HepG2 (cell line): ENCODE data around the gene PROC. TPM values are rescaled to one million over a fixed set of nuclear protein-coding genes. Genes with fewer than 3 reads are reported as not detected.
A peak's percentile ranks its signal among the peaks of the same experiment; 100 is the strongest.

Experiments used
- ATAD3A ChIP-seq: sonication (generic); formaldehyde crosslinking; IDR thresholded peaks from 2 replicates; pipeline ENCODE4 v1.4.0; 2020; ENCODE audit warnings: missing genetic modification reagents
- CAMTA2 ChIP-seq: sonication (generic); formaldehyde crosslinking; IDR thresholded peaks from 2 replicates; pipeline ENCODE4 v1.4.0; 2020; ENCODE audit warnings: mild to moderate bottlenecking, missing genetic modification reagents, borderline replicate concordance
- HBP1 ChIP-seq: IDR thresholded peaks from 2 replicates; pipeline ENCODE4 v1.6.1; 2016; ENCODE audit warnings: low read depth, control low read depth
- HNF4G ChIP-seq, 2 experiments: sonication (generic) in 1 of 2; formaldehyde crosslinking in 1 of 2; IDR thresholded peaks; 2 replicates each; pipeline versions ENCODE4 v1.4.0 to v1.6.1; 2011 to 2020; ENCODE audit warnings: borderline replicate concordance in 2 of 2, low read depth in 2 of 2, mild to moderate bottlenecking in 2 of 2, low read length in 1 of 2, missing genetic modification reagents in 1 of 2, moderate library complexity in 1 of 2
- MAZ ChIP-seq, 2 experiments: sonication (generic) in 1 of 2; formaldehyde crosslinking in 1 of 2; IDR thresholded peaks; 2 replicates each; pipeline versions ENCODE4 v1.5.0 to v1.6.1; 2012 to 2020; ENCODE audit warnings: low read depth in 2 of 2, mild to moderate bottlenecking in 2 of 2, borderline replicate concordance in 1 of 2, improper control_type of control experiment in 1 of 2, low read length in 1 of 2, missing genetic modification reagents in 1 of 2, moderate library complexity in 1 of 2
- NCOA1 ChIP-seq: sonication (generic); formaldehyde crosslinking; IDR thresholded peaks from 2 replicates; pipeline ENCODE4 v1.9.0; 2021; ENCODE audit warnings: missing genetic modification reagents
- NR0B2 ChIP-seq: sonication (generic); formaldehyde crosslinking; IDR thresholded peaks from 2 replicates; pipeline ENCODE4 v1.4.0; 2020; ENCODE audit warnings: mild to moderate bottlenecking, missing genetic modification reagents
- RARA ChIP-seq: IDR thresholded peaks from 2 replicates; pipeline ENCODE4 v1.6.1; 2016; ENCODE audit warnings: missing genetic modification reagents, missing compliant biosample characterization
- SMAD1 ChIP-seq: sonication (generic); formaldehyde crosslinking; IDR thresholded peaks from 2 replicates; pipeline ENCODE4 v1.4.0; 2020; ENCODE audit warnings: missing genetic modification reagents, low read depth, mild to moderate bottlenecking, borderline replicate concordance
- SNAPC2 ChIP-seq: sonication (generic); formaldehyde crosslinking; IDR thresholded peaks from 2 replicates; pipeline ENCODE4 v1.8.1; 2022; ENCODE audit warnings: mild to moderate bottlenecking, missing genetic modification reagents
- SRSF9 ChIP-seq: fragments of 200-400 bp; formaldehyde crosslinking; IDR thresholded peaks from 2 replicates; pipeline ENCODE4 v1.6.1; 2018; ENCODE audit warnings: borderline replicate concordance, mild to moderate bottlenecking, low read depth, low read length; ENCODE audit not compliant: insufficient read depth, poor library complexity, severe bottlenecking
- TBL1XR1 ChIP-seq: fragments of 150-350 bp; IDR thresholded peaks from 2 replicates; pipeline ENCODE4 v1.6.1; 2014; ENCODE audit warnings: borderline replicate concordance, low read length; ENCODE audit not compliant: partially characterized antibody
- ZBTB42 ChIP-seq: sonication (generic); formaldehyde crosslinking; IDR thresholded peaks from 2 replicates; pipeline ENCODE4 v1.5.0; 2020; ENCODE audit warnings: mild to moderate bottlenecking, missing genetic modification reagents
- ZC3H13 ChIP-seq: sonication (generic); formaldehyde crosslinking; IDR thresholded peaks from 2 replicates; pipeline ENCODE4 v1.8.1; 2023; ENCODE audit warnings: mild to moderate bottlenecking, missing genetic modification reagents, moderate library complexity
- ZFP90 ChIP-seq: sonication (generic); formaldehyde crosslinking; IDR thresholded peaks from 2 replicates; pipeline ENCODE4 v1.8.0; 2022; ENCODE audit warnings: missing genetic modification reagents, mild to moderate bottlenecking, inconsistent platforms, borderline replicate concordance
- ZFYVE20 ChIP-seq: sonication (generic); formaldehyde crosslinking; IDR thresholded peaks from 2 replicates; pipeline ENCODE4 v1.8.0; 2023; ENCODE audit warnings: low read depth, mild to moderate bottlenecking, moderate library complexity, missing genetic modification reagents, borderline replicate concordance
- ZNF607 ChIP-seq: sonication (generic); formaldehyde crosslinking; IDR thresholded peaks from 2 replicates; pipeline ENCODE4 v1.5.1; 2020; ENCODE audit warnings: missing genetic modification reagents, mild to moderate bottlenecking, borderline replicate concordance
- ZNF660 ChIP-seq: sonication (generic); formaldehyde crosslinking; IDR thresholded peaks from 2 replicates; pipeline ENCODE4 v1.5.1; 2020; ENCODE audit warnings: mild to moderate bottlenecking, low read depth, missing genetic modification reagents, borderline replicate concordance
- ZNF773 ChIP-seq: sonication (generic); formaldehyde crosslinking; IDR thresholded peaks from 2 replicates; pipeline ENCODE4 v1.4.0; 2020; ENCODE audit warnings: missing genetic modification reagents, borderline replicate concordance
- ZNF816 ChIP-seq: sonication (generic); formaldehyde crosslinking; IDR thresholded peaks from 2 replicates; pipeline ENCODE4 v1.8.0; 2022; ENCODE audit warnings: missing genetic modification reagents, mild to moderate bottlenecking, borderline replicate concordance
- ZSCAN20 ChIP-seq: sonication (generic); formaldehyde crosslinking; IDR thresholded peaks from 2 replicates; pipeline ENCODE4 v1.4.0; 2020; ENCODE audit warnings: missing genetic modification reagents, mild to moderate bottlenecking, borderline replicate concordance
- ZXDC ChIP-seq: sonication (generic); formaldehyde crosslinking; IDR thresholded peaks from 2 replicates; pipeline ENCODE4 v1.5.0; 2020; ENCODE audit warnings: mild to moderate bottlenecking, missing genetic modification reagents
- polyA plus RNA-seq, 8 experiments: library from polyadenylated mRNA; depleted of rRNA in 3 of 8; stranded (reverse) in 7 of 8; unstranded in 1 of 8; fragments of >200 nt; fragmentation: Illumina TruSeq in 4 of 8; extraction: Trizol in 4 of 8; gene quantifications; 2 replicates each; pipeline versions ENCODE4 v1.2.1 to v1.2.3, GENCODE V29; 2011 to 2016; ENCODE audit warnings: low read depth in 4 of 8, missing spikeins in 1 of 8, mixed read lengths in 1 of 8; ENCODE audit not compliant: insufficient read depth in 1 of 8
- total RNA-seq, 5 experiments: library from RNA; depleted of rRNA; stranded (reverse); fragments of >200 nt; fragmentation: Illumina TruSeq; extraction: Trizol; gene quantifications; 2 replicates each; pipeline ENCODE4 v1.2.3, GENCODE V29; 2016; ENCODE audit warnings: low read depth in 1 of 5

Gene PROC
- total and polyA plus RNA-seq, 2 of the 13 experiments (the other 11 are each of a cell fraction or from before 2014, with no cell fraction given): 134 to 185 TPM

GRCh38 chr2:127387655-127388422 is 30.4 kb upstream of the PROC start, which contains the start of gene MAP3K2 (continued):
- TF ChIP-seq ZXDC (0 out of 2 replicates have a peak, but pooled peaks have one; percentile 23), ZFYVE20 (peak; percentile 89; the same call in 1 of the 2 replicates), CAMTA2 (CRISPR knock-in tag) (peak; percentile 19; the same call in 1 of the 2 replicates), MAZ (IDR thresholded peaks at IDR 0.05; ENCODE audit: borderline replicate concordance, low read depth, low read length) (peak; percentile 74; the same call in 1 of the 2 replicates), MAZ (CRISPR knock-in tag; IDR thresholded peaks at IDR 0.05; ENCODE audit: low read depth) (peak; percentile 58), NR0B2 (CRISPR knock-in tag) (no peak; the same call in 1 of the 2 replicates), ZNF816 (no peak), NCOA1 (0 out of 2 replicates have a peak, but pooled peaks have one; percentile 53), ZSCAN20 (peak; percentile 55), ZFP90 (CRISPR knock-in tag) (0 out of 2 replicates have a peak, but pooled peaks have one; percentile 6), HBP1 (0 out of 2 replicates have a peak, but pooled peaks have one; percentile 14), ZNF773 (CRISPR knock-in tag) (peak; percentile 70; the same call in 1 of the 2 replicates), HNF4G (IDR thresholded peaks at IDR 0.05; ENCODE audit: borderline replicate concordance, low read depth, low read length) (no peak), HNF4G (CRISPR knock-in tag; IDR thresholded peaks at IDR 0.05; ENCODE audit: borderline replicate concordance, low read depth) (no peak; the same call in 1 of the 2 replicates), SNAPC2 (0 out of 2 replicates have a peak, but pooled peaks have one; percentile 69), ZNF607 (CRISPR knock-in tag) (peak; percentile 49; the same call in 1 of the 2 replicates), TBL1XR1 (peak; percentile 8), ZC3H13 (CRISPR knock-in tag) (peak; percentile 67; the same call in 1 of the 2 replicates), SMAD1 (CRISPR knock-in tag) (no peak), ATAD3A (CRISPR knock-in tag) (no peak), SRSF9 (no peak), ZNF660 (CRISPR knock-in tag) (no peak), ZBTB42 (peak; percentile 58; the same call in 1 of the 2 replicates), RARA (CRISPR knock-in tag) (no peak; the same call in 1 of the 2 replicates)
